ENCODE results near the gene BCL7B. TPM values are rescaled to one million over a fixed set of nuclear protein-coding genes. Genes with fewer than 3 reads are reported as not detected.
"Not testable (repeated sequence)": the region's sequence is repeated elsewhere in the genome, so short reads cannot be mapped to it uniquely, and the experiment has no call there.

The BCL7B gene
- total RNA-seq, 1 donor from 2014 or later: 82.9 TPM

GRCh38 chr7:73504017-73504416 lies 53.5 kb downstream of the BCL7B start:
- Histone ChIP-seq H3K27ac (replicated peaks) (no peak overlapping the region), H3K4me3 (no peak overlapping the region), H3K9me3 (replicated peaks) (no peaks in the 10 kb centered on the region), H3K4me1 (peaks cover 7% of the 10 kb centered on the region), H3K36me3 (peaks cover 98% of the 10 kb centered on the region), H3K27me3 (ENCODE audit: low read depth) (no peaks in the 10 kb centered on the region)
- TF ChIP-seq CTCF (IDR thresholded peaks at IDR 0.05; ENCODE audit: borderline replicate concordance): no peak
- intact Hi-C loops (cut with micrococcal nuclease): no loop called here
- DNase-seq: no peak

GRCh38 chr7:73503229-73503628 lies 54.3 kb downstream of the BCL7B start:
- Histone ChIP-seq H3K27ac (replicated peaks) (no peak overlapping the region), H3K9me3 (replicated peaks) (no peaks in the 10 kb centered on the region), H3K4me3 (no peak overlapping the region), H3K27me3 (ENCODE audit: low read depth) (no peaks in the 10 kb centered on the region), H3K36me3 (peaks cover 98% of the 10 kb centered on the region), H3K4me1 (peaks cover 7% of the 10 kb centered on the region)
- no peak for DNase-seq
- TF ChIP-seq CTCF (IDR thresholded peaks at IDR 0.05; ENCODE audit: borderline replicate concordance): no peak
- intact Hi-C loops (cut with micrococcal nuclease): no loop called here

GRCh38 chr7:73496626-73497025 lies 60.9 kb downstream of the BCL7B start:
- Histone ChIP-seq H3K4me3 (no peak overlapping the region), H3K27ac (replicated peaks) (no peak overlapping the region), H3K9me3 (replicated peaks) (no peaks in the 10 kb centered on the region), H3K36me3 (peaks cover 100% of the 10 kb centered on the region), H3K4me1 (peaks cover 3% of the 10 kb centered on the region), H3K27me3 (ENCODE audit: low read depth) (no peaks in the 10 kb centered on the region)
- intact Hi-C loops (cut with micrococcal nuclease): no loop called here
- DNase-seq: no peak
- no peak for TF ChIP-seq CTCF (IDR thresholded peaks at IDR 0.05; ENCODE audit: borderline replicate concordance)

GRCh38 chr7:73495507-73495906 lies 62.0 kb downstream of the BCL7B start:
- intact Hi-C loops (cut with micrococcal nuclease); H3K27me3 ChIP-seq (ENCODE audit: low read depth); H3K4me3 ChIP-seq; DNase-seq; H3K27ac ChIP-seq (replicated peaks); H3K9me3 ChIP-seq (replicated peaks); H3K4me1 ChIP-seq: not testable (repeated sequence)
- peaks cover 100% of the 10 kb centered on the region for H3K36me3 ChIP-seq

GRCh38 chr7:73489976-73490375 lies 67.5 kb downstream of the BCL7B start:
- H3K4me3 ChIP-seq: no peak overlapping the region
- H3K27me3 ChIP-seq (ENCODE audit: low read depth): no peaks in the 10 kb centered on the region
- no peak overlapping the region for H3K27ac ChIP-seq (replicated peaks)
- intact Hi-C loops (cut with micrococcal nuclease): no loop called here
- H3K9me3 ChIP-seq (replicated peaks): no peaks in the 10 kb centered on the region
- DNase-seq: no peak
- H3K4me1 ChIP-seq: no peaks in the 10 kb centered on the region
- H3K36me3 ChIP-seq: peaks cover 96% of the 10 kb centered on the region
- TF ChIP-seq CTCF (IDR thresholded peaks at IDR 0.05; ENCODE audit: borderline replicate concordance): no peak

- Histone ChIP-seq H3K36me3 (peaks cover 84% of the 10 kb centered on the region), H3K27me3 (ENCODE audit: low read depth) (no peaks in the 10 kb centered on the region), H3K4me1 (peaks cover 8% of the 10 kb centered on the region), H3K27ac (replicated peaks) (no peak overlapping the region), H3K9me3 (replicated peaks) (no peaks in the 10 kb centered on the region), H3K4me3 (no peak overlapping the region)
- TF ChIP-seq CTCF (IDR thresholded peaks at IDR 0.05; ENCODE audit: borderline replicate concordance): no peak
- DNase-seq: no peak
- intact Hi-C loops (cut with micrococcal nuclease): no loop called here
Observed at GRCh38 chr7:73487486-73487885, 70.0 kb downstream of the BCL7B start.

Other genes with a start within 250 kb of the BCL7B start
- gene NSUN5, start 248.9 kb downstream of the BCL7B start, total RNA-seq: 15.9 TPM
- gene TRIM50, start 229.6 kb downstream of the BCL7B start, total RNA-seq: 0.33 TPM
- not detected for gene FKBP6, start 229.5 kb downstream of the BCL7B start, total RNA-seq
- gene FZD9, start 123.9 kb downstream of the BCL7B start, total RNA-seq: 0.11 TPM
- 38.9 TPM for gene BAZ1B, start 35.4 kb downstream of the BCL7B start, total RNA-seq
- gene TBL2, start 20.9 kb upstream of the BCL7B start, total RNA-seq: 9.6 TPM
- 0.41 TPM for gene MLXIPL, start 66.8 kb upstream of the BCL7B start, total RNA-seq
- gene VPS37D, start 110.1 kb upstream of the BCL7B start, total RNA-seq: 3.1 TPM
- 14.0 TPM for gene DNAJC30, start 125.8 kb upstream of the BCL7B start, total RNA-seq
- gene BUD23, start 125.9 kb upstream of the BCL7B start, total RNA-seq: 65.0 TPM
- 2.9 TPM for gene STX1A, start 162.0 kb upstream of the BCL7B start, total RNA-seq
- 25.2 TPM for gene ABHD11, start 181.1 kb upstream of the BCL7B start, total RNA-seq
- gene CLDN3, start 212.6 kb upstream of the BCL7B start, total RNA-seq: not detected

Measured in left ventricle myocardium inferior (tissue), 1 donor.